ENCODE measurements around the gene RFC1.
A peak's percentile ranks its signal among the peaks of the same experiment; 100 is the strongest.
"Not testable (repeated sequence)": the region's sequence is repeated elsewhere in the genome, so short reads cannot be mapped to it uniquely, and the experiment has no call there.

RFC1 gene

GRCh38 chr4:39277661-39278060 is 88.5 kb downstream of the RFC1 start:
- in situ Hi-C loops (cut with HindIII; ENCODE audit: low pct_ligation_motif_present, low pct_unique_long_range_greater_than_20kb, low sequenced_read_pairs); DNase-seq: not testable (repeated sequence)

- no peak for DNase-seq
- in situ Hi-C loops (cut with HindIII; ENCODE audit: low pct_ligation_motif_present, low pct_unique_long_range_greater_than_20kb, low sequenced_read_pairs): no loop called here
These were observed 91.7 kb downstream of the RFC1 start for GRCh38 chr4:39274503-39274902.

- no peak for DNase-seq
- in situ Hi-C loops (cut with HindIII; ENCODE audit: low pct_ligation_motif_present, low pct_unique_long_range_greater_than_20kb, low sequenced_read_pairs): no loop called here
These were observed 102.3 kb downstream of the RFC1 start for GRCh38 chr4:39263895-39264294.

GRCh38 chr4:39259571-39260330 is 106.4 kb downstream of the RFC1 start:
- no peak for DNase-seq
- in situ Hi-C loops (cut with HindIII; ENCODE audit: low pct_ligation_motif_present, low pct_unique_long_range_greater_than_20kb, low sequenced_read_pairs): no loop called here

GRCh38 chr4:39256436-39256835 is 109.7 kb downstream of the RFC1 start:
- no peak for DNase-seq
- in situ Hi-C loops (cut with HindIII; ENCODE audit: low pct_ligation_motif_present, low pct_unique_long_range_greater_than_20kb, low sequenced_read_pairs): no loop called here

GRCh38 chr4:39255871-39256270 is 110.3 kb downstream of the RFC1 start:
- DNase-seq: no peak

GRCh38 chr4:39255266-39255665 is 110.9 kb downstream of the RFC1 start:
- in situ Hi-C loops (cut with HindIII; ENCODE audit: low pct_ligation_motif_present, low pct_unique_long_range_greater_than_20kb, low sequenced_read_pairs): no loop called here
- DNase-seq: peak; percentile 23

More at GRCh38 chr4:39255871-39256270, 110.3 kb downstream of the RFC1 start:
- in situ Hi-C loops (cut with HindIII; ENCODE audit: low pct_ligation_motif_present, low pct_unique_long_range_greater_than_20kb, low sequenced_read_pairs): no loop called here

GRCh38 chr4:39243462-39243861 is 122.7 kb downstream of the RFC1 start:
- no peak for DNase-seq
- in situ Hi-C loops (cut with HindIII; ENCODE audit: low pct_ligation_motif_present, low pct_unique_long_range_greater_than_20kb, low sequenced_read_pairs): no loop called here
